ENCODE data around the gene FRK.
A peak's percentile ranks its signal among the peaks of the same experiment; 100 is the strongest.
"Not testable (repeated sequence)": the region's sequence is repeated elsewhere in the genome, so short reads cannot be mapped to it uniquely, and the experiment has no call there.

Gene FRK

GRCh38 chr6:116004841-116005815 is 55.6 kb downstream of the FRK start:
- no peak for DNase-seq (ENCODE audit: low spot score)

GRCh38 chr6:116003668-116004067 is 57.0 kb downstream of the FRK start:
- no peak for DNase-seq (ENCODE audit: low spot score)

GRCh38 chr6:116002756-116003155 is 57.9 kb downstream of the FRK start:
- DNase-seq (ENCODE audit: low spot score) = no peak

- no peak for DNase-seq (ENCODE audit: low spot score)
Measured at GRCh38 chr6:115999235-115999634, 61.5 kb downstream of the FRK start.

GRCh38 chr6:115997990-115998585 is 62.6 kb downstream of the FRK start:
- DNase-seq (ENCODE audit: low spot score) = no peak

GRCh38 chr6:115986026-115986425 is 74.7 kb downstream of the FRK start:
- DNase-seq (ENCODE audit: low spot score) = no peak

GRCh38 chr6:115984809-115985208 is 75.9 kb downstream of the FRK start:
- DNase-seq (ENCODE audit: low spot score) = no peak

- DNase-seq (ENCODE audit: low spot score) = no peak
Measured at GRCh38 chr6:115983998-115984397, 76.7 kb downstream of the FRK start.

- no peak for DNase-seq (ENCODE audit: low spot score)
Measured at GRCh38 chr6:115982453-115982852, 78.2 kb downstream of the FRK start.

GRCh38 chr6:115977220-115977619 is 83.5 kb downstream of the FRK start:
- no peak for DNase-seq (ENCODE audit: low spot score)

GRCh38 chr6:115976321-115976870 is 84.3 kb downstream of the FRK start:
- peak; percentile 87 for DNase-seq (ENCODE audit: low spot score)

GRCh38 chr6:115972679-115973078 is 88.0 kb downstream of the FRK start:
- DNase-seq (ENCODE audit: low spot score) = peak; percentile 55

GRCh38 chr6:115971785-115972184 is 88.9 kb downstream of the FRK start:
- DNase-seq (ENCODE audit: low spot score) = no peak

GRCh38 chr6:115969930-115970273 is 90.8 kb downstream of the FRK start:
- DNase-seq (ENCODE audit: low spot score) = no peak

GRCh38 chr6:115969207-115969929 is 91.3 kb downstream of the FRK start:
- peak; percentile 67 for DNase-seq (ENCODE audit: low spot score)

GRCh38 chr6:115960286-115960685 is 100.4 kb downstream of the FRK start:
- not testable (repeated sequence) for DNase-seq (ENCODE audit: low spot score)

GRCh38 chr6:115958958-115959357 is 101.7 kb downstream of the FRK start:
- DNase-seq (ENCODE audit: low spot score) = no peak

GRCh38 chr6:115954740-115955139 is 106.0 kb downstream of the FRK start:
- no peak for DNase-seq (ENCODE audit: low spot score)

- DNase-seq (ENCODE audit: low spot score) = no peak
Measured at GRCh38 chr6:115948751-115949150, 111.9 kb downstream of the FRK start.

GRCh38 chr6:115947966-115948541 is 112.6 kb downstream of the FRK start:
- DNase-seq (ENCODE audit: low spot score) = no peak

GRCh38 chr6:115945812-115946211 is 114.9 kb downstream of the FRK start:
- no peak for DNase-seq (ENCODE audit: low spot score)

GRCh38 chr6:115945306-115945705 is 115.4 kb downstream of the FRK start:
- DNase-seq (ENCODE audit: low spot score) = no peak

Measured in putamen (tissue), 1 donor.